Measurements from ENCODE around the gene C10orf71. TPM values are rescaled to one million over a fixed set of nuclear protein-coding genes. Genes with fewer than 3 reads are reported as not detected.

C10orf71 gene
- total and polyA plus RNA-seq, 2 of the 8 experiments (the other 6 are each of a cell fraction or from before 2014, with no cell fraction given): not detected

- Histone ChIP-seq H2BK20ac (ENCODE audit: low read length) (no peak overlapping the region), H3K23me2 (ENCODE audit: low read depth, low read length) (no peaks in the 10 kb centered on the region; the same call in 1 of the 2 replicates), H4K5ac (ENCODE audit: insufficient read length, low read depth, low read length) (no peak overlapping the region), H3K79me2 (ENCODE audit: control insufficient read depth in 1 of 2, insufficient read depth in 2 of 2, low read length in 2 of 2) (no peaks in the 10 kb centered on the region), H3K27me3 (replicated peaks in 1 of 4; ENCODE audit: control insufficient read depth in 3 of 4, extremely low read depth in 1 of 4, insufficient read depth in 3 of 4, low read length in 3 of 4) (no peaks in the 10 kb centered on the region), H3K27ac (ENCODE audit: low read depth, low read length) (no peak overlapping the region), H3K9ac (replicated peaks in 1 of 4; ENCODE audit: extremely low read depth in 1 of 4, low read depth in 3 of 4, low read length in 3 of 4) (no peak overlapping the region), H3K23ac (ENCODE audit: insufficient read length) (no peak overlapping the region), H3K4me2 (ENCODE audit: insufficient read depth in 1 of 2, low read depth in 2 of 2, low read length in 2 of 2) (no peak overlapping the region), H2BK12ac (ENCODE audit: low read depth, low read length) (no peak overlapping the region), H3K18ac (ENCODE audit: extremely low read depth, low read length) (no peak overlapping the region), H3K56ac (replicated peaks; ENCODE audit: insufficient read length, low read depth, low read length) (no peak overlapping the region), H2AFZ (ENCODE audit: low read length) (no peak overlapping the region), H4K91ac (replicated peaks; ENCODE audit: insufficient read length, low read length) (no peak overlapping the region), H2BK5ac (ENCODE audit: low read depth, low read length) (no peak overlapping the region), H3K14ac (ENCODE audit: insufficient read length) (no peak overlapping the region), H4K8ac (ENCODE audit: extremely low read depth, insufficient read depth, low read length) (no peak overlapping the region), H3K4me3 (ENCODE audit: extremely low read depth in 1 of 4, insufficient read depth in 2 of 4, low read depth in 3 of 4, low read length in 4 of 4) (no peak overlapping the region), H3K79me1 (ENCODE audit: low read depth, low read length) (no peaks in the 10 kb centered on the region; the same call in 1 of the 2 replicates), H3K36me3 (ENCODE audit: control insufficient read depth in 2 of 4, insufficient read depth in 4 of 4, low read length in 3 of 4) (no peaks in the 10 kb centered on the region), H2BK120ac (replicated peaks; ENCODE audit: low read depth, low read length) (no peak overlapping the region), H3K9me3 (ENCODE audit: insufficient read depth in 2 of 2, low read depth in 1 of 2, low read length in 1 of 2) (no peaks in the 10 kb centered on the region), H3K4me1 (replicated peaks in 1 of 4; ENCODE audit: control insufficient read depth in 3 of 4, insufficient read depth in 4 of 4, low read length in 3 of 4) (no peaks in the 10 kb centered on the region; a peak in 1 of 7 replicates), H3K4ac (replicated peaks; ENCODE audit: insufficient read length, low read depth, low read length) (no peak overlapping the region), H2AK5ac (ENCODE audit: low read depth, low read length) (no peak overlapping the region), H4K20me1 (replicated peaks in 1 of 2; ENCODE audit: control insufficient read depth in 1 of 2, insufficient read depth in 2 of 2, low read length in 2 of 2) (no peaks in the 10 kb centered on the region), H2BK15ac (ENCODE audit: low read length) (no peak overlapping the region)
- POLR2A ChIA-PET (ENCODE audit: partially characterized antibody): no interaction called here
- DNase-seq (ENCODE audit: low read depth in 1 of 2, low spot score in 2 of 2) (no peak), FAIRE-seq (no peak)
- 82% methylated on average over 5 of the region's 5 CpGs; no CpG with 5 or more reads in 1 of the 2 experiments for WGBS, 2 experiments (ENCODE audit: extremely low coverage in 1 of 2, insufficient coverage in 1 of 2, insufficient read length in 1 of 2, insufficient replicate concordance in 2 of 2, low coverage in 1 of 2, low lambda C conversion rate in 2 of 2, missing lambda C conversion rate in 1 of 2)
- CTCF ChIA-PET (ENCODE audit: partially characterized antibody): interaction anchor here (1.3 to 1.4 kb wide), 2 partner anchors 17 to 123 kb away, joined by 3 to 4 read pairs; no protein-coding TSS in a partner anchor
- TF ChIP-seq POLR2AphosphoS5 (IDR thresholded peaks at IDR 0.05; ENCODE audit: low read depth, low read length) (no peak), TAF1 (IDR thresholded peaks at IDR 0.05; ENCODE audit: low read depth, low read length) (no peak), GABPA (IDR thresholded peaks at IDR 0.05; ENCODE audit: borderline replicate concordance, insufficient read depth, low read length) (no peak), KDM4A (IDR thresholded peaks at IDR 0.05; ENCODE audit: low read depth, low read length, severe bottlenecking) (no peak), RBBP5 (IDR thresholded peaks at IDR 0.05; ENCODE audit: borderline replicate concordance, low read depth, low read length) (no peak), SAP30 (IDR thresholded peaks at IDR 0.05; ENCODE audit: insufficient read depth, insufficient replicate concordance, low read length) (no peak), YY1 (IDR thresholded peaks at IDR 0.05; ENCODE audit: low read depth, low read length) (no peak), SIX5 (IDR thresholded peaks at IDR 0.05; ENCODE audit: low read depth, low read length) (no peak), EP300 (IDR thresholded peaks at IDR 0.05; ENCODE audit: borderline replicate concordance in 1 of 2, low read depth in 2 of 2, low read length in 2 of 2) (no peak), RXRA (IDR thresholded peaks at IDR 0.05; ENCODE audit: insufficient read depth, low read depth, low read length) (no peak), KDM1A (IDR thresholded peaks at IDR 0.05; ENCODE audit: borderline replicate concordance, low read length) (no peak), JUN (IDR thresholded peaks at IDR 0.05; ENCODE audit: low read depth, low read length) (no peak), POU5F1 (IDR thresholded peaks at IDR 0.05; ENCODE audit: low read depth, low read length) (no peak)
Observed at GRCh38 chr10:49284356-49284755, 14.6 kb upstream of the C10orf71 start.
